GM23338 (cell line): ENCODE measurements around the gene F7. TPM values are rescaled to one million over a fixed set of nuclear protein-coding genes. Genes with fewer than 3 reads are reported as not detected.

Experiments used
- ATAC-seq: fragments of 200-7000 bp; cut with Tn5 transposase; 3 replicates; pipeline ENCODE4 v1.9.1; 2020
- DNase-seq: peaks from one replicate; pipeline ENCODE4 v3.0.0-alpha.2; 2015; ENCODE audit warnings: low spot score
- H2AFZ ChIP-seq: fragments of 200-600 bp; sonication (generic); 2 replicates; pipeline ENCODE4 v1.8.0; 2016; ENCODE audit warnings: antibody characterized with exemption, mild to moderate bottlenecking, moderate library complexity
- H3F3A ChIP-seq: fragments of 200-600 bp; sonication (generic); replicated peaks from 2 replicates; pipeline ENCODE4 v1.8.0; 2017; ENCODE audit warnings: antibody characterized with exemption, mixed run types, low read depth
- H3K27ac ChIP-seq: fragments of 200-600 bp; sonication (generic); 2 replicates; pipeline ENCODE4 v1.6.1; 2016; ENCODE audit warnings: low read depth
- H3K27me3 ChIP-seq: fragments of 200-600 bp; sonication (generic); 2 replicates; pipeline ENCODE4 v1.8.0; 2016; ENCODE audit warnings: mild to moderate bottlenecking, mixed run types, moderate library complexity; ENCODE audit not compliant: insufficient read depth
- H3K36me3 ChIP-seq: fragments of 200-600 bp; sonication (generic); 2 replicates; pipeline ENCODE4 v1.8.0; 2016; ENCODE audit warnings: mild to moderate bottlenecking; ENCODE audit not compliant: insufficient read depth
- H3K4me1 ChIP-seq: fragments of 200-600 bp; sonication (generic); 2 replicates; pipeline ENCODE4 v1.8.0; 2016; ENCODE audit warnings: mild to moderate bottlenecking, moderate library complexity; ENCODE audit not compliant: insufficient read depth
- H3K4me2 ChIP-seq: fragments of 200-600 bp; sonication (generic); 2 replicates; pipeline ENCODE4 v1.7.1; 2017; ENCODE audit warnings: mixed run types
- H3K4me3 ChIP-seq: fragments of 200-600 bp; sonication (generic); 2 replicates; pipeline ENCODE4 v1.6.1; 2016; ENCODE audit warnings: mixed run types
- H3K79me2 ChIP-seq: fragments of 200-600 bp; sonication (generic); replicated peaks from 2 replicates; pipeline ENCODE4 v1.8.0; 2017; ENCODE audit warnings: mild to moderate bottlenecking; ENCODE audit not compliant: insufficient read depth
- H3K9me2 ChIP-seq: fragments of 200-600 bp; sonication (generic); 2 replicates; pipeline ENCODE4 v1.8.0; 2017; ENCODE audit not compliant: insufficient read depth
- H4K20me1 ChIP-seq: fragments of 200-600 bp; sonication (generic); replicated peaks from 2 replicates; pipeline ENCODE4 v1.8.0; 2017; ENCODE audit warnings: mild to moderate bottlenecking; ENCODE audit not compliant: insufficient read depth
- H3K27ac Mint-ChIP-seq: 2 replicates; pipeline ENCODE4 v1.8.0; 2020; ENCODE audit warnings: inconsistent platforms, mild to moderate bottlenecking, moderate library complexity, mixed read lengths
- H3K27me3 Mint-ChIP-seq: 3 replicates; pipeline ENCODE4 v1.8.0; 2022; ENCODE audit warnings: low read depth, mild to moderate bottlenecking, moderate library complexity, mixed read lengths, inconsistent platforms; ENCODE audit not compliant: insufficient read depth, poor library complexity
- H3K36me3 Mint-ChIP-seq: 3 replicates; pipeline ENCODE4 v1.8.0; 2021; ENCODE audit warnings: low read depth, mild to moderate bottlenecking, inconsistent platforms, moderate library complexity, mixed read lengths
- H3K4me1 Mint-ChIP-seq: 3 replicates; pipeline ENCODE4 v1.8.0; 2020; ENCODE audit warnings: mild to moderate bottlenecking, inconsistent platforms, mixed read lengths
- H3K4me3 Mint-ChIP-seq: 3 replicates; pipeline ENCODE4 v1.8.0; 2021; ENCODE audit warnings: moderate library complexity, mild to moderate bottlenecking, inconsistent platforms, mixed read lengths
- H3K9me3 Mint-ChIP-seq: 3 replicates; pipeline ENCODE4 v1.8.0; 2020; ENCODE audit warnings: moderate library complexity, mild to moderate bottlenecking, inconsistent platforms, mixed read lengths
- ZNF114 ChIP-seq: fragments of 250-450 bp; sonication (Bioruptor Pico); IDR thresholded peaks from 2 replicates; pipeline ENCODE4 v1.5.0; 2020; ENCODE audit warnings: mild to moderate bottlenecking, moderate library complexity
- ZNF331 ChIP-seq: fragments of 250-450 bp; sonication (Bioruptor Pico); IDR thresholded peaks from 2 replicates; pipeline ENCODE4 v1.5.0; 2020; ENCODE audit warnings: low read depth, mild to moderate bottlenecking, moderate library complexity
- polyA plus RNA-seq: library from polyadenylated mRNA; unstranded; fragments of >200 nt; fragmentation: Nextera tagmentation; extraction: Ambion mirVana; gene quantifications from 2 replicates; pipeline ENCODE4 v1.2.1, GENCODE V29; 2016
- total RNA-seq: library from RNA; depleted of rRNA; stranded (reverse); fragments of >200 nt; shearing (Covaris generic); gene quantifications from 2 replicates; pipeline ENCODE4 v1.2.3, GENCODE V29; 2014
- TF ChIP-seq, protein P1 (sequence below): fragments of 250-450 bp; sonication (Bioruptor Pico); IDR thresholded peaks from 2 replicates; pipeline ENCODE4 v1.5.0; 2020; ENCODE audit warnings: mild to moderate bottlenecking, moderate library complexity
- TF ChIP-seq, protein P2 (sequence below), 2 experiments: fragments of 200-600 bp in 1 of 2; sonication (generic) in 1 of 2; conservative IDR thresholded peaks; 2 replicates each; pipeline versions ENCODE4 v1.5.1 to v1.6.1; 2016 to 2017; ENCODE audit warnings: antibody characterized with exemption in 2 of 2, low read depth in 2 of 2, mild to moderate bottlenecking in 2 of 2, moderate library complexity in 1 of 2

F7 gene
- total and polyA plus RNA-seq, 2 experiments from 2014 or later, result 0.16 to 0.24 TPM

DNA sequence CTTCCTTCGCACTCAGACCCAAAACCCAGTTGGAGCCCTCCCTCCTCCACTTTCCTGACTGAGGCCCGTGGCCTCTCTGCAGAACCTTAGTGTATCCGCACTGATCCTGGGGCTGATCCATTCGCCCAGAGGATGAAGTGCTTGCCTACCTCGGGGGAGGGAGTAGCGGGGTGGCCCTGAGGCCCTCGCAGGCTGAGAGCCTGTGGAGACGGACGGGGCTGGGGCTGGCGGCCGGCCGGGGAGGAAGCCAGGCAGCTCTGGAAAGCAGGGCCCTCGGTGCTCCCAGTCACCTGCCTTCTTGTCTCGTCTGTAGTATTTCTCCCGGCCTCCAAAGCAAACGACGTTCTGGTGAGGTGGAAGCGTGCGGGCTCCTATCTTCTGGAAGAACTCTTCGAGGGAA, 54.1 kb downstream of the F7 start (continued):
- TF ChIP-seq, protein P1, sequence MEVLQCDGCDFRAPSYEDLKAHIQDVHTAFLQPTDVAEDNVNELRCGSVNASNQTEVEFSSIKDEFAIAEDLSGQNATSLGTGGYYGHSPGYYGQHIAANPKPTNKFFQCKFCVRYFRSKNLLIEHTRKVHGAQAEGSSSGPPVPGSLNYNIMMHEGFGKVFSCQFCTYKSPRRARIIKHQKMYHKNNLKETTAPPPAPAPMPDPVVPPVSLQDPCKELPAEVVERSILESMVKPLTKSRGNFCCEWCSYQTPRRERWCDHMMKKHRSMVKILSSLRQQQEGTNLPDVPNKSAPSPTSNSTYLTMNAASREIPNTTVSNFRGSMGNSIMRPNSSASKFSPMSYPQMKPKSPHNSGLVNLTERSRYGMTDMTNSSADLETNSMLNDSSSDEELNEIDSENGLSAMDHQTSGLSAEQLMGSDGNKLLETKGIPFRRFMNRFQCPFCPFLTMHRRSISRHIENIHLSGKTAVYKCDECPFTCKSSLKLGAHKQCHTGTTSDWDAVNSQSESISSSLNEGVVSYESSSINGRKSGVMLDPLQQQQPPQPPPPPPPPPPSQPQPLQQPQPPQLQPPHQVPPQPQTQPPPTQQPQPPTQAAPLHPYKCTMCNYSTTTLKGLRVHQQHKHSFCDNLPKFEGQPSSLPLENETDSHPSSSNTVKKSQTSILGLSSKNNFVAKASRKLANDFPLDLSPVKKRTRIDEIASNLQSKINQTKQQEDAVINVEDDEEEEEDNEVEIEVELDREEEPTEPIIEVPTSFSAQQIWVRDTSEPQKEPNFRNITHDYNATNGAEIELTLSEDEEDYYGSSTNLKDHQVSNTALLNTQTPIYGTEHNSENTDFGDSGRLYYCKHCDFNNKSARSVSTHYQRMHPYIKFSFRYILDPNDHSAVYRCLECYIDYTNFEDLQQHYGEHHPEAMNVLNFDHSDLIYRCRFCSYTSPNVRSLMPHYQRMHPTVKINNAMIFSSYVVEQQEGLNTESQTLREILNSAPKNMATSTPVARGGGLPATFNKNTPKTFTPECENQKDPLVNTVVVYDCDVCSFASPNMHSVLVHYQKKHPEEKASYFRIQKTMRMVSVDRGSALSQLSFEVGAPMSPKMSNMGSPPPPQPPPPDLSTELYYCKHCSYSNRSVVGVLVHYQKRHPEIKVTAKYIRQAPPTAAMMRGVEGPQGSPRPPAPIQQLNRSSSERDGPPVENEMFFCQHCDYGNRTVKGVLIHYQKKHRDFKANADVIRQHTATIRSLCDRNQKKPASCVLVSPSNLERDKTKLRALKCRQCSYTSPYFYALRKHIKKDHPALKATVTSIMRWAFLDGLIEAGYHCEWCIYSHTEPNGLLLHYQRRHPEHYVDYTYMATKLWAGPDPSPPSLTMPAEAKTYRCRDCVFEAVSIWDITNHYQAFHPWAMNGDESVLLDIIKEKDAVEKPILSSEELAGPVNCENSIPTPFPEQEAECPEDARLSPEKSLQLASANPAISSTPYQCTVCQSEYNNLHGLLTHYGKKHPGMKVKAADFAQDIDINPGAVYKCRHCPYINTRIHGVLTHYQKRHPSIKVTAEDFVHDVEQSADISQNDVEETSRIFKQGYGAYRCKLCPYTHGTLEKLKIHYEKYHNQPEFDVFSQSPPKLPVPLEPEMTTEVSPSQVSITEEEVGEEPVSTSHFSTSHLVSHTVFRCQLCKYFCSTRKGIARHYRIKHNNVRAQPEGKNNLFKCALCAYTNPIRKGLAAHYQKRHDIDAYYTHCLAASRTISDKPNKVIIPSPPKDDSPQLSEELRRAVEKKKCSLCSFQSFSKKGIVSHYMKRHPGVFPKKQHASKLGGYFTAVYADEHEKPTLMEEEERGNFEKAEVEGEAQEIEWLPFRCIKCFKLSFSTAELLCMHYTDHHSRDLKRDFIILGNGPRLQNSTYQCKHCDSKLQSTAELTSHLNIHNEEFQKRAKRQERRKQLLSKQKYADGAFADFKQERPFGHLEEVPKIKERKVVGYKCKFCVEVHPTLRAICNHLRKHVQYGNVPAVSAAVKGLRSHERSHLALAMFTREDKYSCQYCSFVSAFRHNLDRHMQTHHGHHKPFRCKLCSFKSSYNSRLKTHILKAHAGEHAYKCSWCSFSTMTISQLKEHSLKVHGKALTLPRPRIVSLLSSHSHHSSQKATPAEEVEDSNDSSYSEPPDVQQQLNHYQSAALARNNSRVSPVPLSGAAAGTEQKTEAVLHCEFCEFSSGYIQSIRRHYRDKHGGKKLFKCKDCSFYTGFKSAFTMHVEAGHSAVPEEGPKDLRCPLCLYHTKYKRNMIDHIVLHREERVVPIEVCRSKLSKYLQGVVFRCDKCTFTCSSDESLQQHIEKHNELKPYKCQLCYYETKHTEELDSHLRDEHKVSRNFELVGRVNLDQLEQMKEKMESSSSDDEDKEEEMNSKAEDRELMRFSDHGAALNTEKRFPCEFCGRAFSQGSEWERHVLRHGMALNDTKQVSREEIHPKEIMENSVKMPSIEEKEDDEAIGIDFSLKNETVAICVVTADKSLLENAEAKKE, result no peak

DNA sequence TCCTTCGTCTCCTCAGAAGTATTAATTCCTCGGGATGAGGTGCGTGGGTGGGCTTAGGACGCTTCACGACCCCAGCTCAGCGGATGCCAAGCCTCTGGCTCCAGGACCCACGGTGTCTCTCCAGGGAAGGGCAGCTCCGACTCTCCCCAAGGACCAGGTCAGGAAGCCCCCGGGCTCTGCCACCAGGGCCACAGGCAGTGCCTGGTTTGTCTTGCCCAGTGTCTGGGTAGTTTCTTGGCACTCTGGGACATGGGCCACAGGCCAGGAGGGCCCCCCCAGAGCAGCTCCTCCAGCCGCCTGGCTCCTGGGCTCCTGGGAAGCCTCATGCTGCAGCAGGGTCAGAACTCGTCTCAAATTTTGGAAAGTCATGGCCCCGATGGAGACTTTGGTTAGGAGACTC, 55.4 kb downstream of the F7 start:
- H3K9me2 ChIP-seq, result no peaks in the 10 kb centered on the region
- no peaks in the 10 kb centered on the region for H4K20me1 ChIP-seq
- Mint-ChIP-seq H3K27me3 (peaks cover 10% of the 10 kb centered on the region), H3K27ac (no peak overlapping the region), H3K36me3 (no peaks in the 10 kb centered on the region), H3K9me3 (no peaks in the 10 kb centered on the region), H3K4me1 (peaks cover 35% of the 10 kb centered on the region), H3K4me3 (no peak overlapping the region; the same call in 2 of the 3 replicates)
- H3K27ac ChIP-seq, result no peak overlapping the region
- no peak overlapping the region for H3K4me3 ChIP-seq
- ATAC-seq (no peak), DNase-seq (no peak)
- no peaks in the 10 kb centered on the region for H3K27me3 ChIP-seq
- H3K4me1 ChIP-seq, result peaks cover 12% of the 10 kb centered on the region; the same call in 1 of the 2 replicates
- no peak overlapping the region for H3K4me2 ChIP-seq
- no peaks in the 10 kb centered on the region for H3K79me2 ChIP-seq
- H3K36me3 ChIP-seq, result no peaks in the 10 kb centered on the region
- peak overlapping the region; percentile 72; the same call in 1 of the 2 replicates for H2AFZ ChIP-seq
- no peaks in the 10 kb centered on the region for H3F3A ChIP-seq
- TF ChIP-seq, protein P1, result no peak
- TF ChIP-seq ZNF331, result no peak
- TF ChIP-seq, protein P2, sequence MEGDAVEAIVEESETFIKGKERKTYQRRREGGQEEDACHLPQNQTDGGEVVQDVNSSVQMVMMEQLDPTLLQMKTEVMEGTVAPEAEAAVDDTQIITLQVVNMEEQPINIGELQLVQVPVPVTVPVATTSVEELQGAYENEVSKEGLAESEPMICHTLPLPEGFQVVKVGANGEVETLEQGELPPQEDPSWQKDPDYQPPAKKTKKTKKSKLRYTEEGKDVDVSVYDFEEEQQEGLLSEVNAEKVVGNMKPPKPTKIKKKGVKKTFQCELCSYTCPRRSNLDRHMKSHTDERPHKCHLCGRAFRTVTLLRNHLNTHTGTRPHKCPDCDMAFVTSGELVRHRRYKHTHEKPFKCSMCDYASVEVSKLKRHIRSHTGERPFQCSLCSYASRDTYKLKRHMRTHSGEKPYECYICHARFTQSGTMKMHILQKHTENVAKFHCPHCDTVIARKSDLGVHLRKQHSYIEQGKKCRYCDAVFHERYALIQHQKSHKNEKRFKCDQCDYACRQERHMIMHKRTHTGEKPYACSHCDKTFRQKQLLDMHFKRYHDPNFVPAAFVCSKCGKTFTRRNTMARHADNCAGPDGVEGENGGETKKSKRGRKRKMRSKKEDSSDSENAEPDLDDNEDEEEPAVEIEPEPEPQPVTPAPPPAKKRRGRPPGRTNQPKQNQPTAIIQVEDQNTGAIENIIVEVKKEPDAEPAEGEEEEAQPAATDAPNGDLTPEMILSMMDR (conservative IDR thresholded peaks at IDR 0.05; ENCODE audit: low read depth in 2 of 2), result no peak
- no peak for TF ChIP-seq ZNF114 (CRISPR knock-in tag)
